ENCODE data around the gene XRCC2. TPM values are rescaled to one million over a fixed set of nuclear protein-coding genes. Genes with fewer than 3 reads are reported as not detected.

XRCC2 gene
- total and polyA plus RNA-seq, 2 of the 8 experiments (the other 6 are each of a cell fraction or from before 2014, with no cell fraction given), result 14.6 to 34.0 TPM

DNA sequence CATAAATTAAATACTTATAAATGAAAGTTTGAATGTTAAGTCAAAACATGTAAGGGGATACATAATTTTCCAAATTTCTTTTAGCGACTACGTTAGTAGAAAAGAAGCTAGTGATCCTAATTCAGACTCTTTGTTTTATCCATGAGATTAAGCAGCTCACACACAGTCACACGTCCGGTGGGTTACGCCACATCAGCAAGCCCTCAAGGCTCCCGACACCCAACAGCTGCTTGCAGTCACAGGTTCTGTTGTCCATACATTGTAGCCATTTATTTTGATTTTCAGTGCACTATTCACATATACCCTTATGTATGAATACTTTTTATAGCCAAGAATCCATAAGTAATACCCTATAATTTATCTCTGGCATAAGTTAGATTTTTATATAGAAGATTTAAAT lies 39.5 kb downstream of the XRCC2 start (continued):
- TF ChIP-seq EP300 (IDR thresholded peaks at IDR 0.05; ENCODE audit: borderline replicate concordance in 1 of 2, low read depth in 2 of 2, low read length in 2 of 2) (no peak), CHD2 (IDR thresholded peaks at IDR 0.05; ENCODE audit: low read length) (no peak), SIN3A (conservative IDR thresholded peaks at IDR 0.05 in 1 of 2, IDR thresholded peaks at IDR 0.05 in 1 of 2; ENCODE audit: low read depth in 1 of 2, low read length in 2 of 2) (no peak), ASH2L (IDR thresholded peaks at IDR 0.05; ENCODE audit: low read length) (no peak)
- TF ChIP-seq, protein P1, sequence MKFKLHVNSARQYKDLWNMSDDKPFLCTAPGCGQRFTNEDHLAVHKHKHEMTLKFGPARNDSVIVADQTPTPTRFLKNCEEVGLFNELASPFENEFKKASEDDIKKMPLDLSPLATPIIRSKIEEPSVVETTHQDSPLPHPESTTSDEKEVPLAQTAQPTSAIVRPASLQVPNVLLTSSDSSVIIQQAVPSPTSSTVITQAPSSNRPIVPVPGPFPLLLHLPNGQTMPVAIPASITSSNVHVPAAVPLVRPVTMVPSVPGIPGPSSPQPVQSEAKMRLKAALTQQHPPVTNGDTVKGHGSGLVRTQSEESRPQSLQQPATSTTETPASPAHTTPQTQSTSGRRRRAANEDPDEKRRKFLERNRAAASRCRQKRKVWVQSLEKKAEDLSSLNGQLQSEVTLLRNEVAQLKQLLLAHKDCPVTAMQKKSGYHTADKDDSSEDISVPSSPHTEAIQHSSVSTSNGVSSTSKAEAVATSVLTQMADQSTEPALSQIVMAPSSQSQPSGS (IDR thresholded peaks at IDR 0.05; ENCODE audit: low read length), result no peak

All from H1 (cell line).